Spleen (tissue), 7 donors: ENCODE measurements around the gene ABHD6.

Experiments
- CTCF ChIP-seq, 11 experiments: fragments of 200-600 bp in 7 of 11; fragments of 450-650 bp in 4 of 11; sonication (generic) in 4 of 11; IDR thresholded peaks in 8 of 11; conservative IDR thresholded peaks in 3 of 11; 1 replicate in 7 of 11; 2 replicates in 4 of 11; pipeline versions ENCODE4 v1.4.0 to v1.8.0; 2016 to 2021; ENCODE audit warnings: antibody characterized with exemption in 11 of 11, inconsistent platforms in 4 of 11, mild to moderate bottlenecking in 1 of 11
- POLR2A ChIP-seq, 3 donors: fragments of 450-650 bp; IDR thresholded peaks; one replicate each; pipeline ENCODE4 v1.5.1; 2017; ENCODE audit warnings: antibody characterized with exemption in 3 of 3, mild to moderate bottlenecking in 1 of 3
- POLR2AphosphoS5 ChIP-seq, 3 donors: sonication (generic); formaldehyde crosslinking; IDR thresholded peaks; one replicate each; pipeline ENCODE4 v1.5.1; 2017; ENCODE audit warnings: antibody characterized with exemption in 3 of 3
- donor health status: DM: no; HTN: no; CAD: no; lungs with moderate emphysema.
- donor health status: DM: no; HTN: no; CAD: no.
- donor health status: DM: no; HTN: no; CAD: no.

GRCh38 chr3:58238830-58239229, 1.2 kb downstream of the ABHD6 start:
- no peak for TF ChIP-seq CTCF (IDR thresholded peaks at IDR 0.05 in 8 of 11, conservative IDR thresholded peaks at IDR 0.05 in 3 of 11)
- TF ChIP-seq POLR2A (IDR thresholded peaks at IDR 0.05) = no peak
- TF ChIP-seq POLR2AphosphoS5 (IDR thresholded peaks at IDR 0.05) = no peak
